Left lobe of liver (tissue), 2 donors: ENCODE results near the gene SKP1. TPM values are rescaled to one million over a fixed set of nuclear protein-coding genes. Genes with fewer than 3 reads are reported as not detected.
"Not testable (repeated sequence)": the region's sequence is repeated elsewhere in the genome, so short reads cannot be mapped to it uniquely, and the experiment has no call there.

ENCODE experiments used
- ATAC-seq: fragments of 200-7000 bp; cut with Tn5 transposase; one replicate; pipeline ENCODE4 v1.9.1; 2020; ENCODE audit warnings: mild to moderate bottlenecking, moderate library complexity
- DNase-seq: peaks from one replicate; pipeline ENCODE4 v3.0.0-alpha.2; 2020; ENCODE audit warnings: low spot score
- total RNA-seq: library from RNA; stranded (reverse); gene quantifications from one replicate; pipeline ENCODE4 v1.2.1, GENCODE V29; 2021
- donor health status: DM: no; HTN: no; CAD: no; lungs with moderate emphysema.
- donor health status: DM: no; HTN: yes; CAD: no.

The SKP1 gene
- total RNA-seq, 1 donor from 2014 or later = 117 TPM

- no peak for DNase-seq
- ATAC-seq = no peak
These were observed 1.3 kb upstream of the SKP1 start for GRCh38 chr5:134178096-134178419.

- ATAC-seq (peak; percentile 54), DNase-seq (no peak)
These were observed 782 bp upstream of the SKP1 start for GRCh38 chr5:134177369-134178095.

GRCh38 chr5:134175921-134176510, 734 bp downstream of the SKP1 start:
- ATAC-seq (peak; percentile 47), DNase-seq (no peak)

- ATAC-seq (no peak), DNase-seq (no peak)
These were observed 1.6 kb downstream of the SKP1 start for GRCh38 chr5:134174841-134175839.

GRCh38 chr5:134171972-134172371, 4.8 kb downstream of the SKP1 start:
- DNase-seq = no peak

GRCh38 chr5:134162592-134162991, 14.2 kb downstream of the SKP1 start:
- no peak for ATAC-seq
- no peak for DNase-seq

More at GRCh38 chr5:134171972-134172371, 4.8 kb downstream of the SKP1 start:
- no peak for ATAC-seq

- ATAC-seq (no peak), DNase-seq (no peak)
These were observed 15.0 kb downstream of the SKP1 start for GRCh38 chr5:134161513-134162395.

GRCh38 chr5:134153657-134154056, 23.1 kb downstream of the SKP1 start:
- DNase-seq (no peak), ATAC-seq (no peak)

GRCh38 chr5:134153241-134153640, 23.5 kb downstream of the SKP1 start:
- ATAC-seq (no peak), DNase-seq (no peak)

- not testable (repeated sequence) for ATAC-seq
- DNase-seq = peak; percentile 15
These were observed 24.4 kb downstream of the SKP1 start for GRCh38 chr5:134152173-134152832.

GRCh38 chr5:134151723-134152122, 25.0 kb downstream of the SKP1 start:
- DNase-seq (peak; percentile 14), ATAC-seq (no peak)

- DNase-seq (peak; percentile 52), ATAC-seq (peak; percentile 71)
These were observed 27.0 kb downstream of the SKP1 start for GRCh38 chr5:134149571-134150303.

- ATAC-seq (no peak), DNase-seq (no peak)
These were observed 27.7 kb downstream of the SKP1 start for GRCh38 chr5:134148986-134149539.

GRCh38 chr5:134148316-134148715, 28.4 kb downstream of the SKP1 start:
- DNase-seq (peak; percentile 26), ATAC-seq (no peak)

GRCh38 chr5:134146651-134147518, 29.9 kb downstream of the SKP1 start:
- ATAC-seq = no peak
- DNase-seq = peak; percentile 29

- DNase-seq (peak; percentile 78), ATAC-seq (peak; percentile 86)
These were observed 30.8 kb downstream of the SKP1 start for GRCh38 chr5:134145779-134146581.
